Forelimb muscle (tissue), 1 donor: ENCODE results near the gene MYL5. TPM values are rescaled to one million over a fixed set of nuclear protein-coding genes. Genes with fewer than 3 reads are reported as not detected.
"Not testable (repeated sequence)": the region's sequence is repeated elsewhere in the genome, so short reads cannot be mapped to it uniquely, and the experiment has no call there.

Source experiments
- DNase-seq: peaks from one replicate; pipeline ENCODE4 v3.0.0-alpha.2; 2013; ENCODE audit warnings: low read depth
- polyA plus RNA-seq: library from polyadenylated mRNA; unstranded; fragments of 120-200 nt; gene quantifications from one replicate; pipeline ENCODE4 v1.2.1, GENCODE V29; 2013; ENCODE audit not compliant: insufficient read length

MYL5 gene
- polyA plus RNA-seq, 1 donor, result 1,014 TPM

DNA sequence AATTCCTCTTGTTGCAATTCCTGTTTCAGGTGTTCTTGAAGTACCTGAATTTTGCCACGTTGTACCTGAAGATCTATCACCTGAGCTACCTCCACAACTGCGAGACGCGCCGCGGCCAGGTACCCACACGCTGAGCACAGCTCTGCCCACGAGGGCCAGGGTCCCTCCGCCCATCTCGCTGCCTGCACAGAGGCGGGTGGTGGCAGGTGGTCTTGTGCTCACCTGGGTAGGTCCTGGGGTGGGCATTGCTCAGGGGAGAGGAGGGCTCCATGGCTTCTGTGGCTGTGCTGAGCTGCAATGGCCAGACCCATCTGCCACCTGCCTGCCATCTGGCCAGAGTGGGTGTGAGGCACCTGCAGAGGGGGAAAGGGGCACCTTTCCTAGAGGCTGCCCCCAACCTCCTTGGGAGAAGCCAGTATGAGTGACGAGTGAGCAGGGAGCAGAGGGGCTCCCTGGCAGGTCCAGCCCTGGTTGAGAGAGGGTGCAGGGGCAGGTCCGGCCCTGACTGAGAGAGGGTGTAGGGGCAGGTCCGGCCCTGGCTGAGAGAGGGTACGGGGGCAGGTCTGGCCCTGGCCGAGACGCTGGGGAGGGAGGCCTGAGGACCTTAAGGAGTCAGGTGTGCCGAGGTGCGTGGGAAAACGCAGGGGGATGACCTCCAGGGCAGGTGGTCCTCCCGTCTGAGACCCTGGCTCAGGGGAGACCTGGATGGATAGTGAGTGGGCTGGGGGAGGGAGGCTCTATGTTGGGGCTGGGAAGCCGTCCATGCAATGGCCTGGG, 38.3 kb upstream of the MYL5 start:
- DNase-seq, result no peak

DNA sequence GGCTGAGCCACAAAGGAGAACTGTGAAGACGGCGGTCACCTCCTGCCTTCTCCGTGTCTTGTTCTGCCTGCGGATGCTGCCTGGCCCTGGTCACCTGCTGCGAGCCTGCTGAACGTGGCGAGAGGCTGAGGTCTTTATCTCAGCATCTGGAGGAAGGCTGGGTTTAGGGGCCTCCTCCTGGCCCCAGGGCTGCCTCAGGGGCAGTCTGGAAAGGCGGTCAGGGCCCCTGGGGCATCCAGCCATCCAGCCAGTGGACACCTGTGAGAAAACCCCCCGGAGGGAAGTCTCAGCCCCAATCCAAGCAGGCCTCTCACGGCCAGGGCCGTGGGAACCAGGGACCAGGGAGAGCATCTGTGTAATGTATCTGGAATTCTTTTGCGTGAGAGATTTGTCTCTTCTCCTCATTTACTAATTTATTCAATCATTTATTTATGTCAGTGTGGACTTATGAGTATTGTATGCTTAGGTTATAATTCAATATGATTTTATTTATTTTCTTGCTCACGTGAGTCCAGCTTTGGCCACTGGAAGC, 37.6 kb upstream of the MYL5 start:
- DNase-seq, result no peak

DNA sequence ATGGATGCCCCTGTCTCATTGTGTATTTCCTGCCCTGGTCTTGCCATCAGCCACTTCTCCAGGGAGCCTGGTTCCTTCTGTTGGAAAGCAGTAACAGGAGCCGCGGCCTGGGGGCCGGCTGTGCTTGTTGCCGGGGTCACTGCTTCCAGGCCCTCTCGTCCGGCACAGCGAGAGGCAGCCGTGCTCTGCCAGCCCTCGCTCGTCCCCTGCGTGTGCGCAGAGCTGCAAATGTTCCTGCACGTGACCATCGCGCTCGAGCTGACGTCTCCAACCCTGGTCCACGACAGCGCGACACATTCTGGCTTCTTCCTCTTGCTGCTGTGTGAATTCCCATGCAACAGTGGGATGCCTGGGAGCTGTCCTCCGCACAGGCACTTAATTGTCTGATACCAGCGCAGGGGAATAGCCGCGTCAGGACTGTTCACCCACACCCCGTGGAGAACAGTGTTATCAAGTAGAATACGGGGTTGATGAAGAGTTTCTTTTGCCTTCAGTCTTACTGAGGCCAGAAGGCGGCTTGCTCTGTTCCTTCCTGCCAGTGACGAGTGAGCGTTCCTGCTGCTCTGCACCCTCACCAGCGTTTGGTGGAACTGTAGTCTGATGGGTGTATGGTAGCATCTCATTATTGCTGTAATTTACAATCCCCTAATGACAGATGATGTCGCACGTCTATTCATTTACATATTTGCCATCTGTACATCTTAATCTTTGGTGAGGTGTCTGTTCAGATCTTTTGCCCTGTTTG, 36.6 kb upstream of the MYL5 start:
- DNase-seq, result no peak

DNA sequence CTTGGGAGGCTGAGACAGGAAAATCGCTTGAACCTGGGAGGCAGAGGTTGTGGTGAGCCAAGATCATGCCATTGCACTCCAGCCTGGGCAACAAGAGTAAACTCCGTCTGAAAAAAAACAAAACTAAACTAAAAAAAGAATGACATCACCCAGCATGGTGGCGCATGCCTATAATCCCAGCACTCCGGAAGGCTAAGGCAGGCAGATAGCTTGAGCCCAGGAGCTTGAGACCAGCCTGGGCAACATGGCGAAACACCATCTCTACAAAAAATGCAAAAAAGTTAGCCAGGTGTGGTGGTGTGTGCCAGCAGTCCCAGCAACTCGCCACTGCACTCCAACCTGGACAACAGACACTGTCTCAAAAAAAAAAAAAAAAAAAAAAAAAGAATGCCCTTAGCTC, 32.0 kb upstream of the MYL5 start:
- DNase-seq, result not testable (repeated sequence)

DNA sequence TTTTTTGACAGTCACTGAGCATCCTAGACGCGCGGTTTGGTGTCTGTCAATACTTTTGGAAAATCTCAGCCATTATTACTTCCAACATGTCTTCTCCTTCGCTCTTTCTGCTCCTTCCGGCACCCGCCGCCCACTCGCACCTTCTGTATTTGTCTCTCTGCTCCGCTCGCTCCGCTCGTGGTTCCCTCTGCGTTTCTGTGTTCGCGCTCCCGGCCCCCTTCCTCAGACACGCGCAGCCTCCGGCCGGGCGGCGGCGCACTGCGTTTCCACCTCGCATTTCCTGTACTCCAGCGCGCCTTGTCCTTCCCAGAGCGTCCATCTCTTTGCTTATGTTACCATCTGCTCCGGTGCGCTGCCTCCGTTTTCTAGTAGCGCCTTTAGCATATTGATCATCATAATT, 27.9 kb upstream of the MYL5 start:
- no peak for DNase-seq

DNA sequence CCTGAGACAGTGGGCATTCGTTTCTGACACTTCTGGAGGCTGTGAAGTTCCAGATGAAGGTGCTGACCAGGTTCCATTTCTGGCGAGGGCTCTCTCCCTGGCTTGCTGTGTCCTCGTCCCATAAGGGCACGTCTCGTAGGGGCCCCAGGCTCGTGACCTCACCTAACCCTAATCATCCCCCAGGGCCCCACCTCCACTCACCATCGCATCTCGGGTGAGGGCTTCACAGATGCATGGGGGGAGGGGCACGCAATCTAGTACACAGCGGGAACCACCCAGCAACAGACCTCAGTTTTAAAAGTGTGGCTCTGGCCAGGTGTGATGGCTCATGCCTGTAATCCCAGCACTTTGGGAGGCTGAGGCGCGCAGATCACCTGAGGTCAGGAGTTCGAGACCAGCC, 26.9 kb upstream of the MYL5 start:
- no peak for DNase-seq

DNA sequence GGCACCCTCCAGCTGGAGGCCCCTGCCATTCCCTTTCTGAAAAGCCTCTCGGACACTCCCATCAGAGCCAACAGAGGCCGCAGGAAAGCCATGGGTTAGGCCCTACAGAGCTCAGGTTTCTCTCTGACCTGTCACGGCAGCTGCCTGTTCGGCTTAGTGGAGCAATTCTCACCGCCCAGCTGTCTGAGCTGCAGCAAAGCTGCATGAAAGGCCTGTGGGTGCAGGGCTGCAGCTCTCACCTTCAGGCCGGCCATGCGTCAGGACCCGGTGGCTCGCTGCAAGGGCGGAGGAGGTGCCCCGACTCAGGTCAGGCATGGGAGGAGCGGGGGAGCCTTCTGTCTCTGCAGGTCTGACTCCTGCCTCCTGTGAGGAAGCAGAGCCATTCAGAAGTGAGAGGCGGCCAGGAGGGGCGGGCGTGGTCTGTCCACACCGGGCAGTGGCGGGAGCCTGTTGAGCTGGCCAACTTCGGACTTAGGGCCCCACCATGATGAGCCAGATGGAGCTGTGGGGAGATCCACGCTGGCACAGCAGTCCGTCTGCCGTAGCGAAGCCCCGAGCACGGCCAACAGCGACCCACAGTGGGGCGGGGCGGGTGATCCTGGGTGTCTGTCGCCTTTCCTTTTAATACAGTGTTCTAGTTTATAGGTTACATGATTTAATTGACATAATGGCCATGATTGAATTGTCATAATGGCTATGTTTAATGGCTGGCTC, 25.6 kb upstream of the MYL5 start:
- no peak for DNase-seq

DNA sequence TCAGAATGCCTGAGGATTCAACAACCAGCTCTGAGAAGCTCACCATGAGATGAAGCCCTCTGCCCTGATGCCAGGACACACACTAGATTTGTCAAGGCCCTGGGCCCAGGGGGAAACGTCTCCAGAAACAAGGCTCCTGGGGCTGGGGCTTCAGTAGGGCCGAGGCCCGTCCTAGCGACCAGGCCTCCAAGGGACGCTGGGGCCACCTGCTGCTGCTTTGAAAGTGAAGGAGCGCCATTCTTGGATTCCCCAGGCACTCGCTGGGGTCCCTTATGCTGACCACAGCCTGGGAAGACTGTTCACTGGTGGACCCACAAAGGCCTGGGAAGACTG, 25.1 kb upstream of the MYL5 start:
- DNase-seq, result no peak

DNA sequence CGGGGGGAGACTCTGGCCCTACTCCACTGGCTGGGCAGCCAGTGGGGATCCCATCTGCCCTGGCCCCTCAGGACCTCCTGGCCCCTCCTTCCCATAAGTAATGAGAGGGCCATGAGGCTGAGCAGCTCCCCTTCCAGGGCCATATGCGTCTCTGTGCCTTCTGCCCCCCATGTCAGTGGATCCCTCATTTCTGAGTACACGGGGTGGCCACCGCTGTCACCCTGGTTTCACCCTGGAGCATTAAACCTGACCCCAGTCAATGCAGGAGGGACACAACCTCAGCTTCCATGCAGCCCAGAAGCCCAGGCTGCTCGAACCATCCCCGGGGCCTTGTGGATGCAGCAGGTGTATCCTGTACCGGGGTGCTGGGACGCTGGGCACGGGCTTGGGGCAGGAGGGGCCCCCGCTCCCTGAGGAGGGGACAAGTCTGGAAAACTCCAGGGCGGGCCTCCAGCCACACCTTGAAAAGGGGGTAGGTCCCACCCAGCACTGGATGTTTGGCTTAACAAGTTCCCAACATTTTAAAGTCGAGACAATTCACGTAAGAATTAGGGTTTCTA, 24.5 kb upstream of the MYL5 start:
- no peak for DNase-seq

DNA sequence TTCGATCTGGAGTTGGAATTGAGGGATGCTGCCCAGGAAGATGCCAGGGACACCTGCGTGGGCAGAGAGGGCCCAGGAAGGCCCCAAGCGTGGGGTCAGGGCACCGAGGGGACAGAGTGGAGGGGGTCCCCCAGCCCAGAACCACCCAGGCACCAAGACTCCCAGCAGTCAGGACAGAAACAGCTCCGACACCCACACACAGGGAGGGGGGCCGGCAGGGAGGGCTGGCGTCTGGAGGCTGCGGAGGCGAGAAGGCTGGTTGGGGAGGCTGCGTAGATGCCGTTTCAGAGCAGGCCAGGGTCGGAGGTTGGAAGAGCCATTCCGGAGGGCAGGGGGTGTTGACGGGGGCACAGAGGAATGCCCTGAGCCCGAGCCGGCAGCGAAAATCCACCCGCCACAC, 23.9 kb upstream of the MYL5 start:
- no peak for DNase-seq

DNA sequence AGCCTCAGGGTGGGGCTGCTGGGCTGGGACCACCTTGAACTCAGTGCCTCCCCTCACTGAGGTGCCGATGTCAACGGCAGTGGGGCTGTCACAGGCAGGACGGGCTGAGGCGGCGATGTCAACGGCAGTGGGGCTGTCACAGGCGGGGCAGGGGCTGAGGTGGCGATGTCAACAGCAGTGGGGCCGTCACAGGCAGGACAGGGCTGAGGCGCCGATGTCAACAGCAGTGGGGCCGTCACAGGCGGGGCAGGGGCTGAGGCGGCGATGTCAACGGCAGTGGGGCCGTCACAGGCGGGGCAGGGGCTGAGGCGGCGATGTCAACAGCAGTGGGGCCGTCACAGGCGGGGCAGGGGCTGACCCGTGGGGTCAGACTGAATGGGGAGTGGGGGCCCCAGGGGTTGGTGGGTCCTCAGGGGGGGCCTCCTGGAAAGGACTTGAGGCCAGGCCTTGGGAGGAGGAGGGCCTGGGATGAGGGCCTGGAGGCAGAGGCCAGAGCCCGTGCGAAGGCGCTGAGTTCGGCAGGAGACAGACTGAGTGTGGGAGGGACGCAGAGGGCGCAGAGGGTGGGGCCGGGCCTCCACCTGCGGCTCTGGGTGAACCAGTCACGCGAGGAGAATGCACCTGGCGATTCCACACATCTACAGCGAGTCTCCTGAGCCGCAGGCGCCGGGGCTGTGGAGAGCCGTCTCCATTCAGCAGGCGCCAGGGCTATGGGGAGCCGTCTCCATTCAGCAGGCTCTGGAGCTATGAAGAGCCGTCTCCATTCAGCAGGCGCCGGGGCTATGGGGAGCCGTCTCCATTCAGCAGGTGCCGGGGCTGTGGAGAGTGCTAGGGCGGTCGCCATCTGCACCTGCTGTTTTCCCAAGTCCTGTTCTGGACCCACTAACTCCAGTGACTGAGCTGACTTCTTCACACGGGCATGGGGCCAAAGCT, 23.1 kb upstream of the MYL5 start:
- DNase-seq, result no peak

DNA sequence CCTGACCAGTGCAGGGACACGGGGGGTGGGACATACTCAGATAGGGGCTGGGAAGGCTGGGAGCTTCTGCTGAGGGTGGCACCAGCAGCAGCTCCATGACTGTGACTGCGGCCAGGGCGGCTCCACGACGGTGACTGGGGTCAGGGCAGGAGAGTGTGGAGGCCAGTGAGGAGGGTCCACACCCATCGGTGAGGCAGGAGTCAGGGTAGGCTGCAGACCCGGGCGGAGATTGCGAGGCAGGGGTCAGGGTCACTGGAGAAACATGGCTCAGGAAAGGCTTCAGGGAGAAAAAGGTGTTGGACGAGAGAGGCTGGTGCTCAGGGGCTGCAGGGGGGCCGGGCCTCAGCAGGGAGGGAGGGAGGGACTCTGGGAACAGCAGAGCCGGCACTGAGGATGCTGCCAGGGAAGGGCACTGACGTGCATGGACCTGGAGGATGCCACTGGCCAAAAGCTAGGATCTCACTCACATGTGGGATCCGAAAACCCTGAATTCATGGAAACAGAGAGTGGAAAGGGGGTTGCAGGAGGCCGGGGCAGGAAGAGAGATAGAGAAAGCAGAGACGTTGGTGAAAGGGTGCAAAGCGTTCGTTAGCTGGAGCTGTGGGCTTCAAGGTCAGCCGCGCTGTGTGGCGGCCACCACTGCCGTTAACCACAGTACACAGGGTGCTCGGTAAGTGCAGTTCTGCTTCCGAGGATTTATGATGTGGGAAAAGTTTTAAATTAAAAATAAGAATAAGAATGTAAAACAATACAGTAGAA, 22.3 kb upstream of the MYL5 start:
- no peak for DNase-seq

DNA sequence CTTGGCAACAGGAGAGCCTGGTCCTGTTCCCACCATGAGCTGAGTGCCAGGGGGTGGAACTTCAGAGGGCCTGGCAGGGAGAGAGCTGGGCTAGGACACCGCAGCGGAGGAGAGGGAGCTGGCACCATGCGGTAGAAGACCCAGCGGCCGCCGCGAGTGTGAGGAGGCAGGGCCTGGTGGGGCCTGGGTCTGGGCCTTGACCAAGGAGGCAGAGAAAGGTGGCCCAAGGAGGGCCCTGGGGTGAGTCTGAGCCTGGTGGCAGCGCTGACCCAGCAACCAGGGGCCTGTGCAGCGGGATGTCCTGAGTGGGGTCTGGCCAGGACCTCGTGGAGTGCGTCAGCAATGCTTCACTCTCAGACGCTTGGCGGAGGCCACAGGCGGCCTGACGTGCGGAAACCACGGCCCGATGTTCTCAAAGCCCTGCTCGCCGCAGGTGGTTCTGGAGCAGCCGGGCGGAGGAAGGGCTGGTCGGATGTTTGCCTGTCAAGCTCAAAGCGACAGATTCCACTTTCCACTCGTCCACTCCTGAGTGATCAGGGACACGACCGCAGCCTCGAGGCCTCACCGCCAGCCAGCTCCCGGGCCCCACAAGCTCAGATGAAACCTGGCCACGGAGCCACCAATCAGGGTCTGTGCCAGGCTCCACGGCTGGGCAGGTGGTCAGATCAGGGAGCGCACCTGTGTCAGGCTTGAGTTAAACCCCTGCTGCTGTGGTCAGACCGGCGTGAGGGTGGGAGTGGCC, 21.1 kb upstream of the MYL5 start:
- DNase-seq, result no peak

DNA sequence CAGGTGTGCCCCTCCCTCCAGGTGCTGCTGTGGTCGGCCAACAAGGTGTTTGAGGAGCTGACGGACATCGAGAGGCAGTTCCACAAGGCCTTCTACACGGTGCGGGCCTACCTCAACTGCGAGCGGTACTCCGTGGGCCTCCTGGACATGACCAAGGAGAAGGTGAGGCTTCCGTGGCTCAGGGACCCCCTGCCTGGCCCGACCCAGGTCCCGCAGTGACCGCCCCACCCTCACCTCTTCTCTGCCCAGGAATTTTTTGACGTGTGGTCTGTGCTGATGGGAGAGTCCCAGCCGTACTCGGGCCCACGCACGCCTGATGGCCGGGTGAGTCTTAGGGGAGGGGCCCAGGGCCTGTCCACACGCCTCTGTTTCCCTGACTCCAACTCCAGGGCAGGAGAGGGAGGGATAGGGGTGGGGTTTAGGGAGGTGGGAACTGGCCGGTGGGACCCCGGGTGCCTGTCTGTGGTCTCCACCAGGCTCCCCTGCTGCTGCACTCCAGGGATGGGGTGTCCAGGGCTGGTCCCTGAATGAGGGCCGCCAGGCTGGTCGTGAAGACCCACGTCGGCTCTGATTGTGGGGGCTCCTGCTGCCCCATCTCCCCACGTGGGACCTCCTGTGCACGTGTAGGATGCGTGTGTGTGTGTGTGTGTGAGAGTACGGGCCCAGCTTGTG, 20.4 kb upstream of the MYL5 start:
- no peak for DNase-seq

DNA sequence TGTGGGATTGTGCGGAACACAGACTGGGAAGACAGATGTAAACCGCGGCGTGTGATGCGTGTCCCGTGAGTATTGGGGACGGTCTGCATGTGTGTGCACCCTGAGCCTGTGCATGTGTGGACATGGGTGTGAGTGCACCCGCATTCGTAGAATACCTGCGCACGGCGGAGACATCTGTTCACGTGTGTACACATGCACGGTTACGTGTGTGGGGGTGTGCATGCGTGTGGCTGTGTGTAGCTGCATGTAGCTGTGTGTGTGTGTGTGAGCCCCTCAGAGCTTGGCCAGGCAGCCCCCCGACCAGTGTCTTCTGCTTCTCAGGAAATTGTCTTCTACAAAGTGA, 19.9 kb upstream of the MYL5 start:
- DNase-seq, result no peak

DNA sequence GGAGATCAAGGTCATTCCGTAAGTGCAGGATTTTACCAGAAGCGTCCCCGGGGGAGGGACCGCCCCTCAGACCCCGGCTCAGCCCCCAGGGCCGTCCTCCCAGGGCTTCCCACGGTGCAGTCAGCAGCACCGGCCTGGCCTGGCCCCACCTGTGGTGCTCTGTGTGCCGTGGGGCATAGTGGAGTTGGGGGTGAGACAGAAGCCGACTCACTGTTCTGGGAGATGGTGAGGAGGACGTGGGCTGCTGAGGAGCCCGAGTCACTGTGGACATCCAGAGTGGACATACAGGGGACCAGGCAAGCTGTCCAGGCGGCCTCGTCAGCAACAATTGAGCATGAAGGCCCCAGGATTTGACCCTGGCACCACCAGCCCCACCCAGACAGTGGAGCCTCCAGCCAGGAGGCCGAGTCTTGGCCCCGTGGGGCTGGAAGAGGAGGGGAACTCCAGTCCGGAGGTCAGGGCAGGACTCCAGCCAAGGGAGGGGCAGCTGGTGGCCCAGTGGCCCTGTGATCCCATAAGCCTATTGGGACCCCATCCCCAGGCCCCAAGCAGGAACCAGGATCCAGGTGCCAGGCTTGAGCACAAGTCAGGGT, 19.4 kb upstream of the MYL5 start:
- no peak for DNase-seq

DNA sequence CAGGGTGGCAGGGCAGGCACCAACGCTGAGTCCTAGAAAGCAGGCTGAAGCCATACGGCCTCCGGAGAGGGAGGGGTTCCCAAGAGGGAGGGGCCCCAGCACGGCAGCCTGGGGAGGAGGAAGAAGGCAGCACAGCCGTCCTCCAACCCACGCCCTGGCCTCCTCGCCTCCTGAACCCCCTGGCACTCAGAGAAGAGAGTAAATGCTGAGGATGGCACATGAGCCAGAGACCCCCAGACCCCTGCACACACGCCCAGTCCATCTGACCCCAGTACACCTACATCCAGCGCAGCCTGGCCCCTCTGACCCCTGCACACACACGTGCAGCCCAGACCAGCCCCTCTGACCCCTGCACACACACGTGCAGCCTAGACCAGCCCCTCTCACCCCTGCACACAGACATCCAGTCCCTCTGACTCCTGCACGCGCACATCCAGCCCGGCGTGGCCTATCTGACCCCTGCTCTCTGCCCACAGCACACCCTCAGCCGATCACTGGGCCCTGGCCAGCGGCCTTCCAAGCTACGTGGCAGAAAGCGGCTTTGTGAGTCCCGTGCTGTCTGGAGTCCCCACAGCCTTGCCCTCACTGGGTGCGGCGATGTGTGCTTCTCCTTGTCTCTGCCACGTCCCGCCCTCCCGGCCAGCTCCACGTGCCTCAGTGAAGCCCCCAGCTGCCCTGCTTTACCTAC, 18.7 kb upstream of the MYL5 start:
- DNase-seq, result no peak
